Fibroblast of lung (primary cell): ENCODE measurements around the gene MRPS27. TPM values are rescaled to one million over a fixed set of nuclear protein-coding genes. Genes with fewer than 3 reads are reported as not detected.
"Not testable (repeated sequence)": the region's sequence is repeated elsewhere in the genome, so short reads cannot be mapped to it uniquely, and the experiment has no call there.

Experiments used
- DNase-seq, 2 donors: peaks; one replicate each; pipeline versions ENCODE4 v3.0.0 to v3.0.0-alpha.2; 2010; ENCODE audit warnings: low read depth in 2 of 2
- H2AFZ ChIP-seq: 2 replicates; pipeline ENCODE4 v1.5.1; 2012; ENCODE audit warnings: low read length, control low read depth, inconsistent platforms
- H3K27ac ChIP-seq: 2 replicates; pipeline ENCODE4 v1.5.1; 2011; ENCODE audit warnings: low read length, control low read depth; ENCODE audit not compliant: insufficient read depth
- H3K27me3 ChIP-seq: 2 replicates; pipeline ENCODE4 v1.5.1; 2011; ENCODE audit warnings: mild to moderate bottlenecking, low read length; ENCODE audit not compliant: control insufficient read depth, insufficient read depth
- H3K36me3 ChIP-seq: 2 replicates; pipeline ENCODE4 v1.5.1; 2011; ENCODE audit warnings: low read length; ENCODE audit not compliant: control insufficient read depth, insufficient read depth
- H3K4me1 ChIP-seq: 2 replicates; pipeline ENCODE4 v1.5.1; 2011; ENCODE audit warnings: low read length; ENCODE audit not compliant: control insufficient read depth, insufficient read depth; ENCODE audit errors: extremely low read depth
- H3K4me2 ChIP-seq: 2 replicates; pipeline ENCODE4 v1.5.1; 2011; ENCODE audit warnings: low read length, control low read depth; ENCODE audit not compliant: insufficient read depth; ENCODE audit errors: extremely low read depth
- H3K4me3 ChIP-seq, 4 experiments: fragments of 200-600 bp in 1 of 4; sonication (generic) in 1 of 4; replicated peaks in 1 of 4; 2 replicates each; pipeline ENCODE4 v1.5.1; 2011 to 2016; ENCODE audit warnings: low read length in 4 of 4, low read depth in 3 of 4, mild to moderate bottlenecking in 3 of 4, control low read depth in 2 of 4, inconsistent platforms in 1 of 4, mixed read lengths in 1 of 4; ENCODE audit not compliant: insufficient read depth in 1 of 4; ENCODE audit errors: control extremely low read depth in 1 of 4
- H3K79me2 ChIP-seq: 2 replicates; pipeline ENCODE4 v1.5.1; 2012; ENCODE audit warnings: mild to moderate bottlenecking, low read length, inconsistent platforms; ENCODE audit not compliant: control insufficient read depth, insufficient read depth
- H3K9ac ChIP-seq: 2 replicates; pipeline ENCODE4 v1.5.1; 2011; ENCODE audit warnings: mild to moderate bottlenecking, low read length, control low read depth; ENCODE audit not compliant: insufficient read depth
- H3K9me3 ChIP-seq: 2 replicates; pipeline ENCODE4 v1.5.1; 2012; ENCODE audit warnings: low read depth, low read length; ENCODE audit not compliant: control insufficient read depth, insufficient read depth
- H4K20me1 ChIP-seq: 2 replicates; pipeline ENCODE4 v1.5.1; 2011; ENCODE audit warnings: low read length; ENCODE audit not compliant: control insufficient read depth, insufficient read depth; ENCODE audit errors: extremely low read depth
- EZH2 ChIP-seq: IDR thresholded peaks from 2 replicates; pipeline ENCODE4 v1.5.1; 2012; ENCODE audit warnings: low read length, control low read depth, mild to moderate bottlenecking; ENCODE audit errors: missing control alignments
- polyA plus RNA-seq, 2 donors: library from polyadenylated mRNA; depleted of rRNA in 1 of 2; stranded (reverse) in 1 of 2; unstranded in 1 of 2; fragments of >200 nt; gene quantifications; 2 replicates each; pipeline ENCODE4 v1.2.1, GENCODE V29; 2011 to 2012; ENCODE audit warnings: missing spikeins in 1 of 2
- total RNA-seq: library from RNA; depleted of rRNA; stranded (reverse); fragments of >200 nt; gene quantifications from 2 replicates; pipeline ENCODE4 v1.2.1, GENCODE V29; 2014
- TF ChIP-seq, protein P1 (sequence below), 2 donors: IDR thresholded peaks in 1 of 2; conservative IDR thresholded peaks in 1 of 2; 1 replicate in 1 of 2; 2 replicates in 1 of 2; pipeline ENCODE4 v1.5.1; 2011 to 2012; ENCODE audit warnings: low read length in 2 of 2, control low read depth in 1 of 2, inconsistent platforms in 1 of 2, low read depth in 1 of 2, mild to moderate bottlenecking in 1 of 2

MRPS27 gene
- total and polyA plus RNA-seq, 2 donors (not counting 1 experiment from before 2014, with no cell fraction given) = 67.2 to 86.5 TPM

DNA sequence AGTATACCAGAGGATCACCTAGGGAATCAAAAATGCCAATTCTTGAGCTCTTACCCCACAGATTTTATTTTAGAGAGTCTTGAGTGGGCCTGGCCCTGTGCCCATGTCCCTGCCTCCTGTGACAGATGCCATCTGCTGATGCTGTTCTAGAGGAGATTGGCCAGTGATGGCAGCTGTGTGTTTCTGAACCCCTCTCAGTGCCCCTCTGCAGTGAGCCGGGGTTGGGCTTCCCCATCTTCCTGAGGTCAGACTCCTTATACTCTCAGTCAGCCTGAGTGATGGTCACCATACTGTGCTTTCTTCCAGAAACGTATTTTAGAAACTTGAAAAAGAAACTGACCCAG lies 6.2 kb upstream of the MRPS27 start:
- Histone ChIP-seq H3K27ac (peak overlapping the region; percentile 77), H3K4me2 (peak overlapping the region; percentile 68), H4K20me1 (no peaks in the 10 kb centered on the region), H3K27me3 (no peaks in the 10 kb centered on the region), H3K4me3 (peak overlapping the region in 1 of 4 experiments; percentile 29), H3K36me3 (peaks cover 4% of the 10 kb centered on the region), H3K9ac (no peak overlapping the region), H3K79me2 (no peaks in the 10 kb centered on the region), H3K9me3 (no peaks in the 10 kb centered on the region), H2AFZ (no peak overlapping the region), H3K4me1 (peaks cover 11% of the 10 kb centered on the region)
- no peak for TF ChIP-seq EZH2
- no peak for DNase-seq

DNA sequence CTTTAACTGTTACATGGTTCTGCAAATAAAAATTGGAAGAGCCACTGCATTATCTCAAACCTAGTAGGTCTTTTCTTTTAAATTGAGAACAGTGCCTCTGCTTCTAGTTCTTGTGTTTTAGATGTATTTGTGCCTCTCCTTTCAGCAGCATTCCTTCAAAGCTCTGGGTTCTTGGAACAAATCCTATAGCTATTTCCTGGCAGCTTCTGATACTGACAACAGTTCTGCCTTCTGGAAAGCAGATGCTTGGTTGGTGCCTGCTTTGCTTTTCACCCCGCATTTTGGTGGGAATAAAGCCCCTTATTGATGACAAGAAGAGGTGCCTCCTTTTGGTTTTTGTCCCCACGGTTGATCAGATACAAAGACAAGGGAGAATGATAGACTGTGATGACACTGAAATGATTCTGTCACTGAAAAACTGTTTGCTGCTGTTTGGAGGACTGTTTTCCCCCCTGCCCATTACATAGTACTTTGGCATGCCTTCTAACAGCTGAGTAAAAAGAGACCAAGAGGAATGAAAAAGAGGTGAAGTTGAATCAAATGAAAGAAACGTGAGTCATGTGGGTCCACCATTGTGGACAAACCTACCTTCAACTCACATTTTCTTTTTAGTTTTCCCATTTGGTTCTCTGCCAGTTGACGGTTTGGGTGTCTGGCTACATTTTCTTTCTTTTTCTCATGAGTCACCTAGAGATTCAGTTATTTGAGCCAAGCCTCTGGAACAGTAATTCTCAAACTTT lies 5.7 kb upstream of the MRPS27 start:
- Histone ChIP-seq H3K4me1 (peaks cover 11% of the 10 kb centered on the region), H3K27ac (peak overlapping the region; percentile 77), H3K9me3 (no peaks in the 10 kb centered on the region), H3K79me2 (peaks cover 2% of the 10 kb centered on the region), H3K4me3 (peak overlapping the region in 1 of 4 experiments; percentile 29), H3K4me2 (peak overlapping the region; percentile 68), H2AFZ (no peak overlapping the region), H4K20me1 (no peaks in the 10 kb centered on the region), H3K36me3 (peaks cover 4% of the 10 kb centered on the region), H3K27me3 (no peaks in the 10 kb centered on the region), H3K9ac (no peak overlapping the region)
- DNase-seq = peak; percentile 64 to 91
- TF ChIP-seq, protein P1, sequence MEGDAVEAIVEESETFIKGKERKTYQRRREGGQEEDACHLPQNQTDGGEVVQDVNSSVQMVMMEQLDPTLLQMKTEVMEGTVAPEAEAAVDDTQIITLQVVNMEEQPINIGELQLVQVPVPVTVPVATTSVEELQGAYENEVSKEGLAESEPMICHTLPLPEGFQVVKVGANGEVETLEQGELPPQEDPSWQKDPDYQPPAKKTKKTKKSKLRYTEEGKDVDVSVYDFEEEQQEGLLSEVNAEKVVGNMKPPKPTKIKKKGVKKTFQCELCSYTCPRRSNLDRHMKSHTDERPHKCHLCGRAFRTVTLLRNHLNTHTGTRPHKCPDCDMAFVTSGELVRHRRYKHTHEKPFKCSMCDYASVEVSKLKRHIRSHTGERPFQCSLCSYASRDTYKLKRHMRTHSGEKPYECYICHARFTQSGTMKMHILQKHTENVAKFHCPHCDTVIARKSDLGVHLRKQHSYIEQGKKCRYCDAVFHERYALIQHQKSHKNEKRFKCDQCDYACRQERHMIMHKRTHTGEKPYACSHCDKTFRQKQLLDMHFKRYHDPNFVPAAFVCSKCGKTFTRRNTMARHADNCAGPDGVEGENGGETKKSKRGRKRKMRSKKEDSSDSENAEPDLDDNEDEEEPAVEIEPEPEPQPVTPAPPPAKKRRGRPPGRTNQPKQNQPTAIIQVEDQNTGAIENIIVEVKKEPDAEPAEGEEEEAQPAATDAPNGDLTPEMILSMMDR (conservative IDR thresholded peaks at IDR 0.05 in 1 of 2, IDR thresholded peaks at IDR 0.05 in 1 of 2; ENCODE audit: low read depth in 1 of 2, low read length in 2 of 2) = no peak
- TF ChIP-seq EZH2 = no peak

DNA sequence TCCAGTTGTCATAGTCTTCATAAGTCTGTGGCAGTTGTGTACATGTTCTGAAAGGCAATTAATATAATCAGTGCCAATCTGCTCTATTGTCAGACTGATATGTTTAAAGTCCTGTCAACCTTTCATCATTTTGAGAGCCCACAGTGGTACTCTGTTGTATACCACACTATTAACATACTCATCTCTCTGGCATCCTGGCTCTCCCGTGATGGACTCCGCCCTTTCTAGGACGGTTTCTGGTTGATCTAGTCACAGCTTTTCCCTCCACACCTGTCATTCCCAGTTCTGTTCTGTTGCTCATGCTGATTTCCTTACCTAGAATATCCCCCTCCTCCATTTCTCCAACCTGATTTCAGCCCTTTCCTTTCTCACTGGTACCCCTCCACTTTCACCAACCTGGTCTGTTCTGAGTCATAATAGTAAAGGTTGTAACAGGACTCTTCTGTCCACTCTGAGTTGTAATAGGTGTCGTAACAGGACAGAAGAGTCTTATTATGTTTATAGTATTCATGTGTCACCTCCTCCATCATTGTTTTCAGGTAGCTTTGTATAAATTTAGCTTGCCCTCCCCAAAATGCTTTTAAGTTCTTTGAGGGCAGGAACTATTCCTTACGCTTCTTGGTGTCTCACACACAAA lies 4.3 kb upstream of the MRPS27 start:
- Histone ChIP-seq H3K9ac (no peak overlapping the region), H3K4me2 (no peak overlapping the region), H3K27ac (no peak overlapping the region), H3K4me1 (peaks cover 11% of the 10 kb centered on the region), H3K4me3 (no peak overlapping the region), H3K36me3 (peaks cover 4% of the 10 kb centered on the region), H4K20me1 (no peaks in the 10 kb centered on the region), H3K27me3 (no peaks in the 10 kb centered on the region), H2AFZ (no peak overlapping the region), H3K9me3 (no peaks in the 10 kb centered on the region), H3K79me2 (peaks cover 7% of the 10 kb centered on the region)
- DNase-seq = peak in 1 of 2 donors; percentile 14
- TF ChIP-seq EZH2 = no peak
- TF ChIP-seq, protein P1 (conservative IDR thresholded peaks at IDR 0.05 in 1 of 2, IDR thresholded peaks at IDR 0.05 in 1 of 2; ENCODE audit: low read depth in 1 of 2, low read length in 2 of 2) = no peak

DNA sequence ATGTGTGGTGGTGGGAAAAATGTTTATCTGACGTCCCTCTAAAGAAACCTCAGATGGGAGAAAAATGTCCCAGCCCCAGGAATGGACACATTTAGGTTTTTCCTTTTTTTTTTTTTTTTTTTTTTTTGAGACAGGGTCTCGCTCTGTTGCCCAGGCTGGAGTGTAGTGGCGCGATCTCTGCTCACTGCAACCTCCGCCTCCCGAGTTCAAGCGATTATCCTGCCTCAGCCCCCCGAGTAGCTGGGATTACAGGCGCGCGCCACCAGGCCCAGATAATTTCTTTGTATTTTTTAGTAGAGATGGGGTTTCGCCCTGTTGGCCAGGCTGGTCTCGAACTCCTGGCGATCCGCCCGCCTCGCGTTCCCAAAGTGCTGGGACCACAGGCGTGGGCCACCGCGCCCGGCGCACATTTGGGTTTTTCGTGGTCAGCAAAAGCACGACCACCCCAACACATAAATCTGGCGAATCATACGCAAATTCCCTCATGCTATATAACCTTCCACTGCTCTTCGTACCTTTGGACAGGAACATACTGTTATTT lies 535 bp downstream of the MRPS27 start:
- H3K9me3 ChIP-seq, H3K27me3 ChIP-seq, DNase-seq, H3K4me1 ChIP-seq, H3K36me3 ChIP-seq, H4K20me1 ChIP-seq: not testable (repeated sequence)
- peak overlapping the region; percentile 68 for H3K4me2 ChIP-seq
- H3K79me2 ChIP-seq = peaks cover 32% of the 10 kb centered on the region
- peak overlapping the region; percentile 3 for H2AFZ ChIP-seq
- peak overlapping the region; percentile 55 to 93 (median 66) for H3K4me3 ChIP-seq
- peak overlapping the region; percentile 78 for H3K27ac ChIP-seq
- H3K9ac ChIP-seq = peak overlapping the region; percentile 18
